CD14-positive monocyte (primary cell): ENCODE results near the gene MAP1LC3B2. TPM values are rescaled to one million over a fixed set of nuclear protein-coding genes. Genes with fewer than 3 reads are reported as not detected.
A peak's percentile ranks its signal among the peaks of the same experiment; 100 is the strongest.

Experiments used
- DNase-seq, 3 donors: peaks; one replicate each; pipeline ENCODE4 v3.0.0-alpha.2; 2011 to 2022
- H2AFZ ChIP-seq: 2 replicates; pipeline ENCODE4 v1.6.0; 2012; ENCODE audit warnings: mild to moderate bottlenecking, low read depth, low read length, inconsistent platforms; ENCODE audit not compliant: insufficient read depth, poor library complexity, severe bottlenecking
- H3K27ac ChIP-seq, 2 donors: 1 replicate in 1 of 2; 2 replicates in 1 of 2; pipeline ENCODE4 v1.5.1; 2012 to 2013; ENCODE audit warnings: low read length in 2 of 2, control low read depth in 1 of 2, inconsistent platforms in 1 of 2, low read depth in 1 of 2, mild to moderate bottlenecking in 1 of 2
- H3K27me3 ChIP-seq, 2 donors: one replicate each; pipeline versions ENCODE4 v1.6.0 to v1.6.1; 2011 to 2013; ENCODE audit warnings: low read length in 2 of 2; ENCODE audit not compliant: control insufficient read depth in 2 of 2, insufficient read depth in 2 of 2
- H3K36me3 ChIP-seq, 2 donors: replicated peaks in 1 of 2; 1 replicate in 1 of 2; 2 replicates in 1 of 2; pipeline versions ENCODE4 v1.5.1 to v1.6.1; 2012 to 2013; ENCODE audit warnings: low read length in 2 of 2, control low read depth in 1 of 2, inconsistent platforms in 1 of 2, mild to moderate bottlenecking in 1 of 2; ENCODE audit not compliant: insufficient read depth in 2 of 2, control insufficient read depth in 1 of 2
- H3K4me1 ChIP-seq, 2 donors: 1 replicate in 1 of 2; 2 replicates in 1 of 2; pipeline versions ENCODE4 v1.5.1 to v1.6.1; 2012 to 2013; ENCODE audit warnings: low read length in 2 of 2, control low read depth in 1 of 2, inconsistent platforms in 1 of 2, mild to moderate bottlenecking in 1 of 2, moderate library complexity in 1 of 2; ENCODE audit not compliant: insufficient read depth in 2 of 2, control insufficient read depth in 1 of 2
- H3K4me2 ChIP-seq: replicated peaks from 2 replicates; pipeline ENCODE3; 2012; ENCODE audit warnings: low read length, moderate library complexity, mild to moderate bottlenecking; ENCODE audit not compliant: poor library complexity, severe bottlenecking; ENCODE audit errors: extremely low read depth
- H3K4me3 ChIP-seq, 3 experiments: fragments of 200-600 bp in 1 of 3; sonication (generic) in 1 of 3; replicated peaks in 1 of 3; 1 replicate in 2 of 3; 2 replicates in 1 of 3; pipeline ENCODE4 v1.5.1; 2011 to 2013; ENCODE audit warnings: low read length in 3 of 3, mild to moderate bottlenecking in 3 of 3, control low read depth in 2 of 3, low read depth in 2 of 3, inconsistent platforms in 1 of 3, moderate library complexity in 1 of 3
- H3K79me2 ChIP-seq: 2 replicates; pipeline ENCODE4 v1.6.0; 2012; ENCODE audit warnings: mild to moderate bottlenecking, control low read depth, inconsistent platforms, low read length, moderate library complexity; ENCODE audit not compliant: insufficient read depth
- H3K9ac ChIP-seq: 2 replicates; pipeline ENCODE4 v1.6.0; 2017; ENCODE audit warnings: low read length, mild to moderate bottlenecking; ENCODE audit not compliant: insufficient read depth, poor library complexity, severe bottlenecking
- H3K9me3 ChIP-seq, 2 donors: replicated peaks in 1 of 2; 1 replicate in 1 of 2; 2 replicates in 1 of 2; pipeline versions ENCODE4 v1.5.1 to v1.6.1; 2012 to 2013; ENCODE audit warnings: low read length in 2 of 2, control low read depth in 1 of 2; ENCODE audit not compliant: control insufficient read depth in 1 of 2, insufficient read depth in 1 of 2
- H4K20me1 ChIP-seq: 2 replicates; pipeline ENCODE4 v1.6.0; 2012; ENCODE audit warnings: mild to moderate bottlenecking, low read length, control low read depth, moderate library complexity; ENCODE audit not compliant: insufficient read depth
- H3K27ac Mint-ChIP-seq, 7 donors: one replicate each; pipeline ENCODE4 v1.8.0; 2020; ENCODE audit warnings: mild to moderate bottlenecking in 7 of 7, mixed read lengths in 7 of 7, moderate library complexity in 6 of 7, inconsistent platforms in 2 of 7
- H3K27me3 Mint-ChIP-seq, 3 donors: one replicate each; pipeline ENCODE4 v1.8.0; 2021 to 2022; ENCODE audit warnings: low read depth in 3 of 3, mild to moderate bottlenecking in 3 of 3, mixed read lengths in 3 of 3, moderate library complexity in 3 of 3, inconsistent platforms in 1 of 3
- H3K36me3 Mint-ChIP-seq, 2 donors: one replicate each; pipeline ENCODE4 v1.8.0; 2020; ENCODE audit warnings: mixed read lengths in 2 of 2, inconsistent platforms in 1 of 2, mild to moderate bottlenecking in 1 of 2
- H3K4me1 Mint-ChIP-seq: one replicate; pipeline ENCODE4 v1.8.0; 2020; ENCODE audit warnings: mild to moderate bottlenecking, mixed read lengths
- H3K4me3 Mint-ChIP-seq, 2 donors: one replicate each; pipeline ENCODE4 v1.8.0; 2020; ENCODE audit warnings: mild to moderate bottlenecking in 2 of 2, mixed read lengths in 2 of 2, moderate library complexity in 1 of 2
- H3K9me3 Mint-ChIP-seq, 7 donors: one replicate each; pipeline ENCODE4 v1.8.0; 2020 to 2022; ENCODE audit warnings: mixed read lengths in 7 of 7, mild to moderate bottlenecking in 6 of 7, moderate library complexity in 6 of 7, inconsistent platforms in 2 of 7
- WGBS: methylation state at CpG from one replicate; pipeline ENCODE4 v1.1.5; 2013; ENCODE audit warnings: missing lambda C conversion rate; ENCODE audit not compliant: insufficient coverage; 5-methylcytosine and 5-hydroxymethylcytosine counted together
- intact Hi-C, 2 donors: fragments of 100-400 bp; cut with micrococcal nuclease; formaldehyde crosslinking; loops; one replicate each; pipeline versions ENCODE4 v1.15.0 to v1.15.1; 2023
- polyA plus RNA-seq, 3 donors: library from polyadenylated mRNA; depleted of rRNA in 1 of 3; unstranded in 2 of 3; stranded (reverse) in 1 of 3; fragments of 300-500 nt in 2 of 3; fragments of >200 nt in 1 of 3; fragmentation: Illumina TruSeq in 2 of 3; gene quantifications; 1 replicate in 2 of 3; 2 replicates in 1 of 3; pipeline ENCODE4 v1.2.3, GENCODE V29; 2012 to 2021
- TF ChIP-seq, protein P1 (sequence below): fragments of 200-600 bp; IDR thresholded peaks from one replicate; pipeline ENCODE4 v1.8.0; 2022; ENCODE audit warnings: antibody characterized with exemption, mild to moderate bottlenecking

The MAP1LC3B2 gene
- polyA plus RNA-seq, 3 donors, result 2.6 to 12.9 (median 6.4) TPM

DNA sequence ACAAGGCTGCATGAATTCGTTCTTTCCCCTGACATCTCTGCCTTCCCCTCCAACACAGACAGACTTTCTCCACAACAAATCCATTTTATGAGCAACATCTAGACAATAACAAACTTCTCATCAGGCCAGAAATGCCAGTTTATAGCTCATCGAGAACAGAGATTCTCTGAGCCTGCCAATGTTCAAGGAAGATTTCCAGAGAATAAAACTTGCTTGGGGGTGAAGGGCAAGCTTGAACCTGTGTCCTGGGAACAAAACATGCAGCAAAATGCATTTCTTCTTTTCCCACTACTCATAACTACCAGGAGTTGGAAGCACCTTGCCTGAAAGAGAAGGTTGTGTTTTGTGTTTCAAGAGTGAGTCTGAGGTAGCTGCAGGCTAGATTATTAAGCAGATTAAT lies 6.8 kb downstream of the MAP1LC3B2 start:
- no peak overlapping the region for H2AFZ ChIP-seq
- WGBS, result 100% methylated on average over 1 of the region's 2 CpGs
- no peak overlapping the region for H3K27ac Mint-ChIP-seq

GRCh38 chr12:116568203-116568602 lies 9.0 kb downstream of the MAP1LC3B2 start:
- Histone ChIP-seq H3K27me3 (no peaks in the 10 kb centered on the region), H3K4me2 (no peak overlapping the region), H3K4me1 (no peaks in the 10 kb centered on the region), H4K20me1 (no peaks in the 10 kb centered on the region), H3K27ac (no peak overlapping the region), H3K9me3 (peaks cover 12 to 14% of the 10 kb centered on the region in 2 donors), H3K36me3 (no peaks in the 10 kb centered on the region), H3K9ac (no peak overlapping the region), H3K4me3 (no peak overlapping the region), H3K79me2 (no peaks in the 10 kb centered on the region), H2AFZ (no peak overlapping the region)
- peaks cover 0 to 4% (median 0%) of the 10 kb centered on the region in 3 donors for H3K27me3 Mint-ChIP-seq
- H3K4me3 Mint-ChIP-seq, result no peak overlapping the region
- intact Hi-C loops, result no loop called here
- peaks cover 20 to 36% (median 24%) of the 10 kb centered on the region in 7 donors for H3K9me3 Mint-ChIP-seq
- TF ChIP-seq, protein P1, sequence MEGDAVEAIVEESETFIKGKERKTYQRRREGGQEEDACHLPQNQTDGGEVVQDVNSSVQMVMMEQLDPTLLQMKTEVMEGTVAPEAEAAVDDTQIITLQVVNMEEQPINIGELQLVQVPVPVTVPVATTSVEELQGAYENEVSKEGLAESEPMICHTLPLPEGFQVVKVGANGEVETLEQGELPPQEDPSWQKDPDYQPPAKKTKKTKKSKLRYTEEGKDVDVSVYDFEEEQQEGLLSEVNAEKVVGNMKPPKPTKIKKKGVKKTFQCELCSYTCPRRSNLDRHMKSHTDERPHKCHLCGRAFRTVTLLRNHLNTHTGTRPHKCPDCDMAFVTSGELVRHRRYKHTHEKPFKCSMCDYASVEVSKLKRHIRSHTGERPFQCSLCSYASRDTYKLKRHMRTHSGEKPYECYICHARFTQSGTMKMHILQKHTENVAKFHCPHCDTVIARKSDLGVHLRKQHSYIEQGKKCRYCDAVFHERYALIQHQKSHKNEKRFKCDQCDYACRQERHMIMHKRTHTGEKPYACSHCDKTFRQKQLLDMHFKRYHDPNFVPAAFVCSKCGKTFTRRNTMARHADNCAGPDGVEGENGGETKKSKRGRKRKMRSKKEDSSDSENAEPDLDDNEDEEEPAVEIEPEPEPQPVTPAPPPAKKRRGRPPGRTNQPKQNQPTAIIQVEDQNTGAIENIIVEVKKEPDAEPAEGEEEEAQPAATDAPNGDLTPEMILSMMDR, result no peak
- DNase-seq, result no peak
- 92% methylated on average over 2 of the region's 2 CpGs for WGBS
- no peaks in the 10 kb centered on the region for H3K4me1 Mint-ChIP-seq
- peak overlapping the region in 1 of 7 donors; percentile 35 for H3K27ac Mint-ChIP-seq
- peaks cover 7 to 14% of the 10 kb centered on the region in 2 donors for H3K36me3 Mint-ChIP-seq

More for the DNA sequence above, 6.8 kb downstream of the MAP1LC3B2 start:
- DNase-seq, result no peak
- Mint-ChIP-seq H3K4me1 (peaks cover 12% of the 10 kb centered on the region), H3K9me3 (peaks cover 24 to 39% (median 29%) of the 10 kb centered on the region in 7 donors), H3K27me3 (peaks cover 0 to 3% (median 0%) of the 10 kb centered on the region in 3 donors), H3K36me3 (peaks cover 7 to 14% of the 10 kb centered on the region in 2 donors), H3K4me3 (no peak overlapping the region)
- peaks cover 10 to 11% of the 10 kb centered on the region in 2 donors for H3K4me1 ChIP-seq
- intact Hi-C loops, result no loop called here
- no peaks in the 10 kb centered on the region for H4K20me1 ChIP-seq
- H3K79me2 ChIP-seq, result no peaks in the 10 kb centered on the region
- H3K9me3 ChIP-seq, result peaks cover 17% of the 10 kb centered on the region in 2 donors
- no peak overlapping the region for H3K4me3 ChIP-seq
- H3K36me3 ChIP-seq, result no peaks in the 10 kb centered on the region
- no peak overlapping the region for H3K9ac ChIP-seq
- H3K27me3 ChIP-seq, result no peaks in the 10 kb centered on the region
- TF ChIP-seq, protein P1, result no peak
- no peak overlapping the region for H3K27ac ChIP-seq
- no peak overlapping the region for H3K4me2 ChIP-seq
